Stimulated activated CD4-positive, alpha-beta T cell treated with anti-CD3 and anti-CD28 coated beads, Interleukin-1b, Interleukin-23, amount 100 ng/mL, for 1 hour (primary cell): ENCODE data around the gene PTGER1.
"Not testable (repeated sequence)": the region's sequence is repeated elsewhere in the genome, so short reads cannot be mapped to it uniquely, and the experiment has no call there.

ENCODE experiments used
- DNase-seq, 2 donors: peaks; one replicate each; pipeline ENCODE4 v3.0.0-alpha.2; 2020; ENCODE audit warnings: low read depth in 2 of 2

The PTGER1 gene

GRCh38 chr19:14473978-14474578, 1.1 kb downstream of the PTGER1 start:
- DNase-seq, result no peak

GRCh38 chr19:14473073-14473977, 1.8 kb downstream of the PTGER1 start:
- no peak for DNase-seq

- DNase-seq, result peak; percentile 64 to 90
Observed at GRCh38 chr19:14472202-14472938, 2.8 kb downstream of the PTGER1 start.

GRCh38 chr19:14471436-14472187, 3.5 kb downstream of the PTGER1 start:
- no peak for DNase-seq

- no peak for DNase-seq
Observed at GRCh38 chr19:14470031-14470876, 4.9 kb downstream of the PTGER1 start.

- DNase-seq, result no peak
Observed at GRCh38 chr19:14467816-14468215, 7.3 kb downstream of the PTGER1 start.

GRCh38 chr19:14467391-14467790, 7.8 kb downstream of the PTGER1 start:
- no peak for DNase-seq

- DNase-seq, result no peak
Observed at GRCh38 chr19:14463747-14464146, 11.4 kb downstream of the PTGER1 start.

GRCh38 chr19:14462401-14462800, 12.8 kb downstream of the PTGER1 start:
- DNase-seq, result not testable (repeated sequence)

GRCh38 chr19:14460935-14461334, 14.2 kb downstream of the PTGER1 start:
- DNase-seq, result no peak

- DNase-seq, result no peak
Observed at GRCh38 chr19:14459703-14460102, 15.5 kb downstream of the PTGER1 start.

GRCh38 chr19:14452303-14452702, 22.9 kb downstream of the PTGER1 start:
- not testable (repeated sequence) for DNase-seq

GRCh38 chr19:14450876-14451275, 24.3 kb downstream of the PTGER1 start:
- no peak for DNase-seq

GRCh38 chr19:14450168-14450874, 24.8 kb downstream of the PTGER1 start:
- peak in 1 of 2 donors; percentile 48 for DNase-seq

GRCh38 chr19:14449321-14449720, 25.8 kb downstream of the PTGER1 start:
- DNase-seq, result no peak

GRCh38 chr19:14446336-14447036, 28.7 kb downstream of the PTGER1 start:
- DNase-seq, result no peak

GRCh38 chr19:14443632-14444216, 31.4 kb downstream of the PTGER1 start:
- DNase-seq, result no peak

GRCh38 chr19:14442891-14443631, 32.1 kb downstream of the PTGER1 start:
- DNase-seq, result no peak
